EL (cell line): Measurements from ENCODE around the gene NFE2L3.

Experiments
- DNase-seq: peaks from one replicate; pipeline ENCODE4 v3.0.0-alpha.2; 2016

Gene NFE2L3

DNA sequence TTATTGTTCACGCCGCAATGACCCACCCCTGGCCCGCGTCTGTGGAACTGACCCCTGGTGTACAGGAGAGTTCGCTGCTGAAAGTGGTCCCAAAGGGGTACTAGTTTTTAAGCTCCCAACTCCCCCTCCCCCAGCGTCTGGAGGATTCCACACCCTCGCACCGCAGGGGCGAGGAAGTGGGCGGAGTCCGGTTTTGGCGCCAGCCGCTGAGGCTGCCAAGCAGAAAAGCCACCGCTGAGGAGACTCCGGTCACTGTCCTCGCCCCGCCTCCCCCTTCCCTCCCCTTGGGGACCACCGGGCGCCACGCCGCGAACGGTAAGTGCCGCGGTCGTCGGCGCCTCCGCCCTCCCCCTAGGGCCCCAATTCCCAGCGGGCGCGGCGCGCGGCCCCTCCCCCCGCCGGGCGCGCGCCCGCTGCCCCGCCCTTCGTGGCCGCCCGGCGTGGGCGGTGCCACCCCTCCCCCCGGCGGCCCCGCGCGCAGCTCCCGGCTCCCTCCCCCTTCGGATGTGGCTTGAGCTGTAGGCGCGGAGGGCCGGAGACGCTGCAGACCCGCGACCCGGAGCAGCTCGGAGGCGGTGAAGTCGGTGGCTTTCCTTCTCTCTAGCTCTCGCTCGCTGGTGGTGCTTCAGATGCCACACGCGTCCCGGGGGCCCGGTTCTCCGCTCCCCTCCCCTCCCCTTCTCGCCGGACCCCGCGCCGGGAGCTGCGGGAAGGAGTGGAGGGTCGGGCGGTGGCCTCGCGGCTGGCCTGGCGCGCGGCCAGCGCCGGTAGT, 49.4 kb downstream of the NFE2L3 start, which contains the start of gene CBX3:
Gene CBX3, plus strand, starts transcription at position 499 of the 772 bp plus-strand sequence. CDS start 1,254 bp downstream, outside the sequence.
- peak; percentile 91 for DNase-seq

GRCh38 chr7:26202019-26202990, 50.3 kb downstream of the NFE2L3 start:
- DNase-seq: no peak

DNA sequence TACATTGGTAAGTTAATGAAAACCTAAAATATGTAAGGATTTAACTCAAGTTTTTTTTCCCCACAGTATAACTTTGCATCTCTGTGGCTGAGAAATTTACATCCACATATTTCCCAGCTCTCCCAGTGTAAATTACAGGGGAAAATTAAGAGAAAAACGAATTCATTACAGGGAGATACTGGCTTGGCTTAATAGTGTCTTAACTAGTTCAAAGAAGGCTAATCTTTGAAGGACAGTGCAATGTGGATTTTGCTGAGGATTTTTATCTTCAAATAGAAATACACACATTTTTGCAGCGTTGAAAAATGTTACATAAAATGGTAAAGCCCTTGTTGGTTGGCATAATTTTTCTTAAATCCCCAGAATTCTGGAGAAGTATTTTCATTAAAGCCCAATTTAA, 51.0 kb downstream of the NFE2L3 start:
- DNase-seq: no peak

- no peak for DNase-seq
These were observed 56.0 kb downstream of the NFE2L3 start for GRCh38 chr7:26208040-26208439.

- no peak for DNase-seq
These were observed 61.1 kb downstream of the NFE2L3 start for GRCh38 chr7:26212921-26213718.

DNA sequence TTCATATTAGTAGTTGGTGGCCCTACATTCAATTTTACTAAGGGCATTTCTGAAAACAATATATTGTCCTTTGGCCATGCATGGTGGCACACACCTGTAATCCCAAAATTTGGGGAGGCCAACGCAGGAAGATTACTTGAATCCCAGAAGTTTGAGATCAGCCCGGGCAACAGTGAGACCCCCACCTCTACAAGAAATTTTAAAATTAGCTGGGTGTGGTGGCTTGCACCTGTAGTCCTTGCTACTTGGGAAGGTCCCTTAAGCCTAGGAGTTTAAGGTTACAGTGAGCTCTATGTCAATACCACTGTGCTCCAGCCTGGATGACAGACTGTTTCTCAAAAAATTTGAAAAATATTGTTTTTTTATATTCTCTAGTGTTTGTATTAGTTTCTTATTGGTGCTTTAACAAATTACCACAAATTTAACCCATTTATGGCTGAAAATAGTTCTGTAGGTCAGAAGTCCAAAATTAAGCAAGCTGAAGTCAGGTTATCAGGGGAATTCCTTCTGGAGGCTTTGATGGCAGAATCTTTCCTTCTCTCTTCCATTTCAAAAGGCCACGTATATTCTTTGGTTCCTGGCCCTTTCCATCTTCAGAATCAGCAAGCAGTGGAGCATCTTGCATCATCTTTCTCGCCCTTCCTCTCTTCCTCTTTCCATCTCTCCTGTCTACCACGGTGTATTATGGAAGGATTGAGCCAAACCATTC, 62.0 kb downstream of the NFE2L3 start:
- DNase-seq: no peak

- DNase-seq: no peak
These were observed 64.1 kb downstream of the NFE2L3 start for GRCh38 chr7:26216049-26216448.

GRCh38 chr7:26224359-26224758, 72.4 kb downstream of the NFE2L3 start:
- DNase-seq: no peak

GRCh38 chr7:26227987-26228386, 76.0 kb downstream of the NFE2L3 start:
- DNase-seq: no peak

DNA sequence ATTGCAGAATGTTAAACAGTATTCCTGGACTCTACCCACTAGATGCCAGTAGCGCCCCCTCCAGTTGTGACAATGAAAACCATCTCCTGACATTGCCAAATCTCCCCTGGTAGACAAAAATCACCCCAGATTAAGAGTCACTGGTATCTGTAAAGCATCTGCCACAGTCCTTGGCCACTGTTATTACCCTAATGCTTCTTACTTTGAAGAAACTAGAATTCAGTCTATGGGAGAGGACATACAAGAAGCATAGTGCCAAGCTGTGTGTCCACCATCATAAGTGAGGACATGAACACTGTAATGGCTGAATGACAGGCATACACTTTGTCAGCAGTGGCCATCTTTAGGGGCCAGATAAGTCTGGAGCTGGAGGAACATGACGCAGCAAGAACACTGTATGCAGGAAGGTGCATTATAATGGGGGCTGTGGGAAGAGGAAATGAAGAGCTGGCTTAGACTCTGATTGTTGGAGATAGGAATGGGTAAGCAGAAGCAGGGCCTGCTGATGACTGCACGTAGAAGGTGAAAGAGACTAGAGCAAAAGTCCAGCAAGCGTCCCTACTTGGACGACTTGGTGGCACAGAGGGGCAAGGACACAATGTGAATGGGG, 82.0 kb downstream of the NFE2L3 start:
- no peak for DNase-seq
